ENCODE results near the gene BBS2. TPM values are rescaled to one million over a fixed set of nuclear protein-coding genes. Genes with fewer than 3 reads are reported as not detected.
A peak's percentile ranks its signal among the peaks of the same experiment; 100 is the strongest.

Gene BBS2
- total and polyA plus RNA-seq, 9 of the 15 experiments (the other 6 are each of a cell fraction or from before 2014, with no cell fraction given), result 4.2 to 22.7 (median 10.2) TPM

GRCh38 chr16:56513972-56514371, 5.9 kb downstream of the BBS2 start (continued):
- TF ChIP-seq, protein P1, sequence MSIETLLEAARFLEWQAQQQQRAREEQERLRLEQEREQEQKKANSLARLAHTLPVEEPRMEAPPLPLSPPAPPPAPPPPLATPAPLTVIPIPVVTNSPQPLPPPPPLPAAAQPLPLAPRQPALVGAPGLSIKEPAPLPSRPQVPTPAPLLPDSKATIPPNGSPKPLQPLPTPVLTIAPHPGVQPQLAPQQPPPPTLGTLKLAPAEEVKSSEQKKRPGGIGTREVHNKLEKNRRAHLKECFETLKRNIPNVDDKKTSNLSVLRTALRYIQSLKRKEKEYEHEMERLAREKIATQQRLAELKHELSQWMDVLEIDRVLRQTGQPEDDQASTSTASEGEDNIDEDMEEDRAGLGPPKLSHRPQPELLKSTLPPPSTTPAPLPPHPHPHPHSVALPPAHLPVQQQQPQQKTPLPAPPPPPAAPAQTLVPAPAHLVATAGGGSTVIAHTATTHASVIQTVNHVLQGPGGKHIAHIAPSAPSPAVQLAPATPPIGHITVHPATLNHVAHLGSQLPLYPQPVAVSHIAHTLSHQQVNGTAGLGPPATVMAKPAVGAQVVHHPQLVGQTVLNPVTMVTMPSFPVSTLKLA (conservative IDR thresholded peaks at IDR 0.05), result 0 out of 4 replicates have a peak, but pooled peaks of 1 of the 2 experiments have one; percentile 30

DNA sequence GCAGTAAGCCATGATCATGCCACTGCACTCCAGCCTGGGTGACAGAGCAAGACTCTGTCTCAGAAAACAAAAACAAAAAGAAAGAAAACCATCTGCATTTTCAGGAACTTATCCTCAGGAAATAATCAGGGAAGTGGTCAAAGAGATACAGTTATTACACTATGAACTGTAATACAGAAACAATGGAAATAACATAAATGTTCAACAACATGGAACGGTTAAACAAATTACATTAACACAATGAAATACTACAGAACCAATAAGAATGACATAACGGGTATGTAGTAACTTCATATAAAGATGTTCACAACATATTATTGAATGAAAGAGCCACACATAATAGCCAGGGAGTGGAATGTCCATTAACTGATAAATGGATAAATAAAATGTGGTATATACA, 6.7 kb downstream of the BBS2 start:
- no peaks in the 10 kb centered on the region for H4K20me1 ChIP-seq (replicated peaks; ENCODE audit: control insufficient read depth, insufficient read depth, low read length)
- ChIA-PET POLR2A (no interaction called here), CTCF (ENCODE audit: low intra/inter-chr PET ratio) (interaction anchor here (1.0 to 1.4 kb wide), 2 partner anchors 160 to 189 kb away, joined by 4 to 6 read pairs; no protein-coding TSS in a partner anchor)
- intact Hi-C loops (cut with micrococcal nuclease), result loop anchor here (10.0 kb wide), 1 partner anchor 158 kb away; no protein-coding TSS in a partner anchor
- 64% methylated on average over 2 of the region's 2 CpGs for WGBS (ENCODE audit: insufficient coverage, low coverage, missing lambda C conversion rate)
- no peaks in the 10 kb centered on the region for H3K79me2 ChIP-seq (ENCODE audit: control insufficient read depth, insufficient read depth, low read length)
- no peaks in the 10 kb centered on the region for H3K9me3 ChIP-seq (replicated peaks; ENCODE audit: control insufficient read depth, insufficient read depth, low read depth, low read length)
- TF ChIP-seq ZNF280B (CRISPR knock-in tag; IDR thresholded peaks at IDR 0.05) (no peak), MAFF (IDR thresholded peaks at IDR 0.05; ENCODE audit: low read length) (no peak), ZNF146 (CRISPR knock-in tag; IDR thresholded peaks at IDR 0.05; ENCODE audit: unreplicated experiment) (no peak), ZNF121 (CRISPR knock-in tag; conservative IDR thresholded peaks at IDR 0.05) (no peak), SPI1 (IDR thresholded peaks at IDR 0.05; ENCODE audit: borderline replicate concordance, low read depth, low read length) (no peak), CSDE1 (IDR thresholded peaks at IDR 0.05) (no peak), E2F8 (IDR thresholded peaks at IDR 0.05; ENCODE audit: low read depth, partially characterized antibody) (no peak)
- no peak overlapping the region for H3K27ac ChIP-seq (ENCODE audit: extremely low read depth, low read depth, low read length)
- no peak for FAIRE-seq
- H2AFZ ChIP-seq (ENCODE audit: low read depth, low read length), result no peak overlapping the region
- H3K4me3 ChIP-seq, result no peak overlapping the region
- no peaks in the 10 kb centered on the region for H3K36me3 ChIP-seq (ENCODE audit: control insufficient read depth, insufficient read depth, low read length)
- no peaks in the 10 kb centered on the region for H3K27me3 ChIP-seq (ENCODE audit: control insufficient read depth in 2 of 2, insufficient read depth in 2 of 2, low read length in 2 of 2)
- in situ Hi-C loops (cut with MboI), result no loop called here
- no peaks in the 10 kb centered on the region for H3K9me1 ChIP-seq (ENCODE audit: control insufficient read depth, insufficient read depth, low read length)
- no peaks in the 10 kb centered on the region for H3K4me1 ChIP-seq (replicated peaks in 1 of 2; ENCODE audit: control insufficient read depth in 2 of 2, insufficient read depth in 2 of 2, low read length in 2 of 2)
- H3K4me2 ChIP-seq (ENCODE audit: insufficient read depth, low read length), result no peak overlapping the region
- no peak for ATAC-seq
- DNase-seq (ENCODE audit: extremely low read depth in 1 of 4, low spot score in 3 of 4), result no peak
- BruUV-seq (replicated peaks), result no TSS peak
- H3K9ac ChIP-seq (ENCODE audit: insufficient read depth in 1 of 2, low read depth in 2 of 2, low read length in 2 of 2), result no peak overlapping the region

Data from K562 (cell line).